ENCODE data around the gene SFMBT2. TPM values are rescaled to one million over a fixed set of nuclear protein-coding genes. Genes with fewer than 3 reads are reported as not detected.
"Not testable (repeated sequence)": the region's sequence is repeated elsewhere in the genome, so short reads cannot be mapped to it uniquely, and the experiment has no call there.

SFMBT2 gene
- total RNA-seq, 6 experiments from 2014 or later = 0.03 to 0.12 (median 0.06) TPM

DNA sequence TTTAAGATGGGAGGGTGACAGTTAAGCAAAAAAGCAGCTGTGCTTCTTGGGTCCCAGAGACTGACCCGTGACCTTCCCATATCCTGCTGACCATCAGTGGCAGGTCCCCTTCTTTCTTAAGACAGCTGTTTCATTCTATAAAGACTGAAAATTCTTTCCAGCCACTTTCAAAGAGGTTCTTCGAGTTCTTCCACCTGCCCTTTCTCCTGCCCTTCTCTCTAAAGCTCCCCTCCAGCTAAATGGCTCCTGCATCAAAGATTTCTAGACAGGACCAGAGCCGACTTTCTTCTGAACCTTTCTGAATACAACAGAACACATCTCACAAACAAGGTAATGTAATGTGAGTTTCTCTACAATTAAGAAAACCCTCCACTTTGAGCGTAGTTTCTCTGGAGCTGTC, 180.8 kb downstream of the SFMBT2 start:
- peaks cover 60% of the 10 kb centered on the region for H3K9me3 Mint-ChIP-seq
- H3K27me3 Mint-ChIP-seq (ENCODE audit: insufficient read depth) = peaks cover 3% of the 10 kb centered on the region; the same call in 1 of the 2 replicates
- no peak for TF ChIP-seq CTCF (IDR thresholded peaks at IDR 0.05)
- no peak overlapping the region for H3K27ac Mint-ChIP-seq
- DNase-seq = no peak
- no peaks in the 10 kb centered on the region for H3K4me1 Mint-ChIP-seq (ENCODE audit: low read depth)
- no peak overlapping the region for H3K4me3 Mint-ChIP-seq
- no peaks in the 10 kb centered on the region; the same call in 1 of the 2 replicates for H3K36me3 Mint-ChIP-seq (ENCODE audit: low read depth)

DNA sequence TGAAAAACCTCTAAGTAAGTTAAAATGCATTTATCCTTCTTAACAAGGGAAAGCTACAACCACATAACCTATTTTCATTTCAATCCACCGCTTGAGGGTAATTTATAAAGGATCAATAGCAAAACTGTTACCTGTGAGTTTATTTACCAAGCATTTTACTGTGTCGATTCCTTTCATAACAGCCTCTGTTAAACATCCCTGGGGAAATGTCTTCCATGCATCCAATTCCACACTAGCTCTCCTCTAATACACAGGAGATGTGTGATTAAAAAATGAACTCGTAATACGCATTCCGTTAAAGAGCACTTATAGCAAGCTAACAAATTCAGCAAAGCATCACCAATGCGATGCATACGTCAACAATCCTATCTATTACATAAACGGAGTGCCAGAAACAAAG, 185.7 kb downstream of the SFMBT2 start:
- H3K4me3 Mint-ChIP-seq = no peak overlapping the region
- peaks cover 6% of the 10 kb centered on the region; the same call in 1 of the 2 replicates for H3K36me3 Mint-ChIP-seq (ENCODE audit: low read depth)
- no peak overlapping the region for H3K27ac Mint-ChIP-seq
- no peak for DNase-seq
- peaks cover 54% of the 10 kb centered on the region for H3K9me3 Mint-ChIP-seq
- H3K27me3 Mint-ChIP-seq (ENCODE audit: insufficient read depth) = peaks cover 3% of the 10 kb centered on the region; the same call in 1 of the 2 replicates
- H3K4me1 Mint-ChIP-seq (ENCODE audit: low read depth) = no peaks in the 10 kb centered on the region
- no peak for TF ChIP-seq CTCF (IDR thresholded peaks at IDR 0.05)

DNA sequence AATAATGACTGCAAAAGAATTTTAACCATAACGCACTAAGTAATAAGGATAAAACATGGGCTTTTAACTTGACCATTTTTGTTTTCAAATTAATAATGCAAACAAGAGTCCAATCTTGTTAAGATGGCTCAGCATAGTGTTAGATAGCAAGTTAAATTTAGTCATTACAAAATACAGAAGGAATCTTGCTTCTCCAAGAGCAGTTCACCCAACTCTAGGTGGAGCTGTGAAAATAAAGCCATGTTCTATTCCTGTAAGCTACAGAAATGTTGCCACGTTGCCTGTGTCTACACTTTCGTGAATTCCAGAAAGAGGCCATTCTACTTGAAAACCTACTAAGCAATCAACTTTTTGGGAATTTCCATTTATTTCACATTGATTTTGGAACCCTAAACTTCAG, 191.9 kb downstream of the SFMBT2 start:
- TF ChIP-seq CTCF (IDR thresholded peaks at IDR 0.05) = no peak
- peaks cover 3% of the 10 kb centered on the region for H3K27me3 Mint-ChIP-seq (ENCODE audit: insufficient read depth)
- no peaks in the 10 kb centered on the region for H3K4me1 Mint-ChIP-seq (ENCODE audit: low read depth)
- H3K4me3 Mint-ChIP-seq = no peak overlapping the region
- H3K36me3 Mint-ChIP-seq (ENCODE audit: low read depth) = peaks cover 12% of the 10 kb centered on the region
- H3K9me3 Mint-ChIP-seq = peaks cover 53% of the 10 kb centered on the region
- no peak overlapping the region for H3K27ac Mint-ChIP-seq
- DNase-seq = no peak

DNA sequence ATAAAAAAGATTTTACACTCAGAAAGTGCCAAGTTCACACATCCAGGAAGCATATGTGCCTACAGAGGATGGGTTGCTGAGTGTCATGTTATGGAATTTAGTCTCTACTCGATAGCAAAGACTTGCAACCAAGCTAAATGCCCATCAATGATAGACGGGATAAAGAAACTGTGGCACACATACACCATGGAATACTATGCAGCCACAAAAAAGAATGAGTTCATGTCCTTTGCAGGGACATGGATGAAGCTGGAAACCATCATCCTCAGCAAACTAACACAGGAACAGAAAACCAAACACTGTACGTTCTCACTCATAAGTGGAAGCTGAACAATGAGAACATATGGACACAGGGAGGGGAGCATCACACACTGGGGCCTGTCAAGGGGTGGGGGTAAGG, 198.1 kb downstream of the SFMBT2 start:
- not testable (repeated sequence) for H3K27ac Mint-ChIP-seq; H3K4me1 Mint-ChIP-seq (ENCODE audit: low read depth); H3K4me3 Mint-ChIP-seq; H3K27me3 Mint-ChIP-seq (ENCODE audit: insufficient read depth); DNase-seq
- peaks cover 14% of the 10 kb centered on the region for H3K36me3 Mint-ChIP-seq (ENCODE audit: low read depth)
- H3K9me3 Mint-ChIP-seq = peaks cover 76% of the 10 kb centered on the region

DNA sequence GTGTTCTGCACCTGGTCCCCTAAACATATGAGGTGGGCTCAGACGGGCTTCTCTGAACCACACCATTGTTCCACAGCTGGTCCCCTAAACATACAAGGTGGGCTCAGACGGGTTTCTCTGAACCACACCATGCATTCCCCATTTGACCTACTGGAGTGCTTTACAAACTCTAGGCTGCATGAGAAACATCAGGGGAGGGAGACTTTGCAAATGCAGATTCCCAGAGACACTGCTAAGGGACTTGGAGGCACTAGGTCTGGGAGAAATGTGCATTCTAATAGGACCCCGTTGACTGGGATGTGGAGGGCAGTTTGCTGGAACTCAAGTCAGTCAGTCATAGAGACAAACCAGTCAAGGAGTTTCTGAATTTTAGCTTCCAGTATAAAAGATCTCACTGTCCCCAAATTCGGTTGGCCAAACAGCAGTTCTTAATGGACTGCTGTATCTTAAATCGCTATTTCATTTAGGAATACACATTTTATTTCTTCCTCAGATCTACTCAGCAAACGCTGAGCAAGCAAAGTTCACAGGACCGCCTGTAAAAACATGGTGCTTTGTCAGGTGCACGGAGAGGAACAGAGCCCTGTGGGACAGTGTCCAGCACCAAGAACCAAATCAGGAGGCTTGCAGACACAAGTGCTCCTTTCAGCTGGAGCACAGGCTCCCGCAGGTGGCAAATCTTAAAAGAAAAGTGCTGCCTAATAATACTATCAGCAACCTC, 198.8 kb downstream of the SFMBT2 start:
- no peak overlapping the region for H3K4me3 Mint-ChIP-seq
- peaks cover 14% of the 10 kb centered on the region for H3K36me3 Mint-ChIP-seq (ENCODE audit: low read depth)
- peaks cover 3% of the 10 kb centered on the region for H3K27me3 Mint-ChIP-seq (ENCODE audit: insufficient read depth)
- no peak for DNase-seq
- TF ChIP-seq CTCF (IDR thresholded peaks at IDR 0.05) = no peak
- peaks cover 71% of the 10 kb centered on the region for H3K9me3 Mint-ChIP-seq
- no peak overlapping the region for H3K27ac Mint-ChIP-seq
- no peaks in the 10 kb centered on the region for H3K4me1 Mint-ChIP-seq (ENCODE audit: low read depth)

GRCh38 chr10:7210516-7210915, 200.3 kb downstream of the SFMBT2 start:
- DNase-seq = no peak
- Mint-ChIP-seq H3K4me1 (ENCODE audit: low read depth) (no peaks in the 10 kb centered on the region), H3K9me3 (peaks cover 66% of the 10 kb centered on the region), H3K36me3 (ENCODE audit: low read depth) (peaks cover 8% of the 10 kb centered on the region), H3K27me3 (ENCODE audit: insufficient read depth) (no peaks in the 10 kb centered on the region), H3K27ac (no peak overlapping the region), H3K4me3 (no peak overlapping the region)
- no peak for TF ChIP-seq CTCF (IDR thresholded peaks at IDR 0.05)

All from HFFc6 (cell line).